Measurements from ENCODE around the gene TMEM163.

The TMEM163 gene

DNA sequence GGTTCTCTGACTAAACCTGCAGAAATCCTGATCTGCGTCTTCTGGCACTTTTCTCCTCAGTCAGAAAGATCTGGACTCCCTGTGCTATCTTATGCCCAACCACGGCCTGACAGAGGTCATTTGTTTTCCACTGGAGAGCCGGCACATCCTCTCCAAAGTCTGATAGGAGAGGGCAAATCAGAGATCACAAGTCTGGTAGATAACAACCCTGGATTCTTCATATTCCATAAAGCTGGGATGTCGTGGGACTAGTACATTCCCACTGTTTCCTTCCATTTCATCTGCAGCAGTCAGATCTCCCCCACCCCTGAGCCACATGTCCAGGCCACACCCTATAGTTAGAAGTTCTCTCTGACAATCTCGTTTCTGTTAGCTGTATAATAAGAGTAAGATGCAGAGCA lies 308.0 kb downstream of the TMEM163 start:
- no peak for TF ChIP-seq CTCF (IDR thresholded peaks at IDR 0.05; ENCODE audit: low read length, missing control alignments)
- H3K4me3 ChIP-seq (replicated peaks; ENCODE audit: low read depth, low read length): no peak overlapping the region
- peak; percentile 37 for DNase-seq (ENCODE audit: low read depth)

- no peak for DNase-seq (ENCODE audit: low read depth)
- H3K4me3 ChIP-seq (replicated peaks; ENCODE audit: low read depth, low read length): no peak overlapping the region
- no peak for TF ChIP-seq CTCF (IDR thresholded peaks at IDR 0.05; ENCODE audit: low read length, missing control alignments)
Observed at GRCh38 chr2:134410006-134410405, 308.8 kb downstream of the TMEM163 start.

GRCh38 chr2:134408791-134409190 lies 310.0 kb downstream of the TMEM163 start:
- TF ChIP-seq CTCF (IDR thresholded peaks at IDR 0.05; ENCODE audit: low read length, missing control alignments): no peak
- no peak overlapping the region for H3K4me3 ChIP-seq (replicated peaks; ENCODE audit: low read depth, low read length)
- DNase-seq (ENCODE audit: low read depth): no peak

GRCh38 chr2:134408386-134408785 lies 310.4 kb downstream of the TMEM163 start:
- no peak overlapping the region for H3K4me3 ChIP-seq (replicated peaks; ENCODE audit: low read depth, low read length)
- DNase-seq (ENCODE audit: low read depth): no peak
- TF ChIP-seq CTCF (IDR thresholded peaks at IDR 0.05; ENCODE audit: low read length, missing control alignments): no peak

DNA sequence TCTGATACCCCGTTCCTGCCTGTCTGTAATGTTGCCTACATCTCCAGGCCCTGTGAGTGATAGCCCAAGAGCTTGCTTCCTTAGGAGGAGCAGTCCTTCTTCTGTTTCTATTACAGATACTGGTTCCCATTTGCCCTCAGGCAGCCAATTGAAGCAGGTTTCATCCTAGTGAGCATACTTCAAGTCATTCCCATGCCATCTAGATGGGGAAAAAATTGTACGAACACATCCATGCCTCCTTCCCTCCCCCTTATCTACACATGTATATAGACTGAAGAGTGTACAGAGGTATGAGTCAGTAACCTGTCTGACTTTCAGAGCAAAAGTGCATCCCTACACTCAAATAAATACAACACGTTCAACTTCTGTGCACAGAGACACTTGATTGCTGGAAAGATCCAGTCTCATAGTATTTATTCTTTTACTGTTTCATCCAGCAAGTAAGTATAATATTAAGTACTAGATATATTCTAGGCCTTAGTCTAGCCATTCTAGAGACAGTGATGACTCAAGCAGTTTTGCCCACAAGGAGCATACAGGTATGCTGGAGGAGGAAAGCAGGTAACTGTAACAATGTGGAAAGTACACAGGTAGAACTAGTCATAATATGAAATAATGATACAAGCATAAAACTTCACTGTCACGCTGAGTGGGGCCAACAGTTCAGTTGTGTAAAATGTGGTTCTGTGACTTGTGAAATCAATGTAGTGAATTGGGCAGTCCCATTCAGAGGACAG lies 311.5 kb downstream of the TMEM163 start:
- DNase-seq (ENCODE audit: low read depth): no peak
- no peak overlapping the region for H3K4me3 ChIP-seq (replicated peaks; ENCODE audit: low read depth, low read length)
- no peak for TF ChIP-seq CTCF (IDR thresholded peaks at IDR 0.05; ENCODE audit: low read length, missing control alignments)

DNA sequence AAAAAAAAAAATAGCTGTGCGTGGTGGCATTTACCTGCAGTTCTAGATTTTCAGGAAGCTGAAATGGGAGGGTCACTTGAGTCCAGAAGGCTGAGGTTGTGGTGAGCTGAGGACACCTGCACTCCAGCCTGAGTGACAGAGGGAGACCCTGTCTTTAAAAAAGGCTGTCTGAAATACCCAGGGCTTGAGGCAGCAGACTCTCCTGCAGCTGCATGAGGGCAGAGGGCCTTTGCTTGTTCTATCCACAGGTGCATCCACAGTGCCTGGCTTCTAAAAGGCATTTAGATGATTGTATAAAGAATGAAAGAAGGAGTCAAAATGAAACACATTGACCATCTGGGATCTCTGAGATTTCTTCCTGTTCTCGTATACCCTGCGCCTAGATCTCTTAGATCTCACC lies 312.1 kb downstream of the TMEM163 start:
- no peak overlapping the region for H3K4me3 ChIP-seq (replicated peaks; ENCODE audit: low read depth, low read length)
- no peak for DNase-seq (ENCODE audit: low read depth)
- TF ChIP-seq CTCF (IDR thresholded peaks at IDR 0.05; ENCODE audit: low read length, missing control alignments): no peak

GRCh38 chr2:134406311-134406710 lies 312.5 kb downstream of the TMEM163 start:
- DNase-seq (ENCODE audit: low read depth): no peak
- no peak overlapping the region for H3K4me3 ChIP-seq (replicated peaks; ENCODE audit: low read depth, low read length)
- TF ChIP-seq CTCF (IDR thresholded peaks at IDR 0.05; ENCODE audit: low read length, missing control alignments): no peak
